BE2C (cell line): ENCODE results near the gene DNAJC6.

Source experiments
- DNase-seq: peaks from one replicate; pipeline ENCODE4 v3.0.0-alpha.2; 2020
- H3K27me3 ChIP-seq: fragments of 250-450 bp; sonication (Bioruptor Pico); 2 replicates; pipeline ENCODE4 v1.5.1; 2020; ENCODE audit warnings: mild to moderate bottlenecking
- H3K36me3 ChIP-seq: fragments of 250-450 bp; sonication (Bioruptor Pico); 2 replicates; pipeline ENCODE4 v1.5.1; 2020; ENCODE audit warnings: mild to moderate bottlenecking
- H3K4me1 ChIP-seq: fragments of 250-450 bp; sonication (Bioruptor Pico); 2 replicates; pipeline ENCODE4 v1.5.1; 2020
- H3K4me3 ChIP-seq: 2 replicates; pipeline ENCODE4 v1.5.1; 2011; ENCODE audit warnings: low read depth, low read length
- H3K9me3 ChIP-seq: fragments of 250-450 bp; sonication (Bioruptor Pico); 2 replicates; pipeline ENCODE4 v1.5.1; 2020
- TF ChIP-seq, protein P1 (sequence below): IDR thresholded peaks from 2 replicates; pipeline ENCODE4 v1.5.1; 2012; ENCODE audit warnings: mild to moderate bottlenecking, low read depth, low read length

Gene DNAJC6

DNA sequence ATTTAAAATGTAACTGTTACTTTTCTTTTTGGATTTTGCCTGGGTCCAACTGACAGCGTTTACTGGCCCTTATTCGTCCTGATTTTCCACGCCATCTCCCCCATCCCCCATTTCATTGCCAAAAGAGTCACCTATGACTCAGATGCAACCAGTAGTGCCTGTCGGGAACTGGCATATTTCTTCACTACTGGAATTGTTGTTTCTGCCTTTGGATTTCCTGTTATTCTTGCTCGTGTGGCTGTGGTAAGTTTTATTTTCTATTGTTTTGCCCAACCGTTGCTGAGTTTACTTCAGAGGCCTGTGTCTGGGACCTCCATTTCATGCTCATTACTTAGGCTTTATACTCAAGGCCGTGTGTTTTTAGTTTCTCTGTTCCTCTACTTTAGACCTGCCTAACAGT, 120.5 kb downstream of the DNAJC6 start:
- Histone ChIP-seq H3K4me1 (no peaks in the 10 kb centered on the region), H3K36me3 (no peaks in the 10 kb centered on the region), H3K9me3 (no peaks in the 10 kb centered on the region), H3K4me3 (no peak overlapping the region), H3K27me3 (no peaks in the 10 kb centered on the region)
- DNase-seq, result no peak
- TF ChIP-seq, protein P1, sequence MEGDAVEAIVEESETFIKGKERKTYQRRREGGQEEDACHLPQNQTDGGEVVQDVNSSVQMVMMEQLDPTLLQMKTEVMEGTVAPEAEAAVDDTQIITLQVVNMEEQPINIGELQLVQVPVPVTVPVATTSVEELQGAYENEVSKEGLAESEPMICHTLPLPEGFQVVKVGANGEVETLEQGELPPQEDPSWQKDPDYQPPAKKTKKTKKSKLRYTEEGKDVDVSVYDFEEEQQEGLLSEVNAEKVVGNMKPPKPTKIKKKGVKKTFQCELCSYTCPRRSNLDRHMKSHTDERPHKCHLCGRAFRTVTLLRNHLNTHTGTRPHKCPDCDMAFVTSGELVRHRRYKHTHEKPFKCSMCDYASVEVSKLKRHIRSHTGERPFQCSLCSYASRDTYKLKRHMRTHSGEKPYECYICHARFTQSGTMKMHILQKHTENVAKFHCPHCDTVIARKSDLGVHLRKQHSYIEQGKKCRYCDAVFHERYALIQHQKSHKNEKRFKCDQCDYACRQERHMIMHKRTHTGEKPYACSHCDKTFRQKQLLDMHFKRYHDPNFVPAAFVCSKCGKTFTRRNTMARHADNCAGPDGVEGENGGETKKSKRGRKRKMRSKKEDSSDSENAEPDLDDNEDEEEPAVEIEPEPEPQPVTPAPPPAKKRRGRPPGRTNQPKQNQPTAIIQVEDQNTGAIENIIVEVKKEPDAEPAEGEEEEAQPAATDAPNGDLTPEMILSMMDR, result no peak

DNA sequence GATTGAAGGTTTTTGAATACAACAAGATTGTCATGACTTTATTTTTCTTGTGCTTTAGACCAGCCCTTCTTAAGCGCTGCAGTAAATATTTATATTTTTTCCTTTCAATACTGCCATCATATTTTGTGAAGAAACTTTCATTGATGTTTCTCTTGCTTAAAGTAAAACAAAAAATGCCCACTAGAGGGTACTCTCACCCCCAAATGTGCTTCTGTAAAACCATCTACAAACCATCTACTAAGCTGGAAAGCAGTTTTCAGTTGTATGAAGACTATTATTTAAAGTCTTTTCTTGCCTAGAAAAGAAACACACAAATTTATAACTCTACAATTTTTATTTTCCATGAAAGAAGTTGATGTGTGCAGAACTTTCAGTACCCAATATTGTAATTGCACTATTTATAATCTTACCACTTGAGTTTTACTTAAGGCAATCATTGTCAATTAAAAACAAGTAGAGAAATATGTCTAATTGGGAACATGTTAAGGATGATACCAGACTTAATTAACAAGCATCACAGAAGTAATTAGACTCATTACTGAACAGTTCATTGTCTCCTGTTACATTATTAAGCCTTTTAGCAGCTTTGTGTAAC, 121.9 kb downstream of the DNAJC6 start:
- no peak for DNase-seq
- no peaks in the 10 kb centered on the region for H3K9me3 ChIP-seq
- TF ChIP-seq, protein P1, result peak; percentile 53
- H3K4me3 ChIP-seq, result no peak overlapping the region
- no peaks in the 10 kb centered on the region for H3K36me3 ChIP-seq
- no peaks in the 10 kb centered on the region for H3K27me3 ChIP-seq
- no peaks in the 10 kb centered on the region for H3K4me1 ChIP-seq

DNA sequence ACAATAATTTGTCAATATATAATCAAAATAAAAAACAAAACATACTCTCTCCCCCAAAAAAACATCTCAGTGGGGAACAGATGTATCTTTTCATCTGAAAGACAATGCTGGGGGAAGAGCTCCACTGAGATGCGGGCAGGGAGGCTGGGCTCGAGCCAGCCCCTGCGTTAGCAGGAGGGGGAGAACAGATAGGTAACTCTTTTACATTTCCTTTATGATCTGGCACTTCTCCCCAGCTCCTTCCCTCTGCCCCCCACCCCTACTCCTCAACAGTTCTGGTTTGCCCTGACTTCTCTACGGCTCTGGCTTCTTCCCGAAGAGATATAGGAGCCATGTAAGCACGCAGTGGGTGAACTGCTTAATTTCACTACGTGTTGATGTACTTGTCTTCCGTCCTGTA, 123.6 kb downstream of the DNAJC6 start:
- H3K9me3 ChIP-seq, result no peaks in the 10 kb centered on the region
- no peaks in the 10 kb centered on the region for H3K36me3 ChIP-seq
- H3K4me3 ChIP-seq, result no peak overlapping the region
- no peaks in the 10 kb centered on the region for H3K4me1 ChIP-seq
- no peaks in the 10 kb centered on the region for H3K27me3 ChIP-seq
- DNase-seq, result no peak
- TF ChIP-seq, protein P1, result no peak

DNA sequence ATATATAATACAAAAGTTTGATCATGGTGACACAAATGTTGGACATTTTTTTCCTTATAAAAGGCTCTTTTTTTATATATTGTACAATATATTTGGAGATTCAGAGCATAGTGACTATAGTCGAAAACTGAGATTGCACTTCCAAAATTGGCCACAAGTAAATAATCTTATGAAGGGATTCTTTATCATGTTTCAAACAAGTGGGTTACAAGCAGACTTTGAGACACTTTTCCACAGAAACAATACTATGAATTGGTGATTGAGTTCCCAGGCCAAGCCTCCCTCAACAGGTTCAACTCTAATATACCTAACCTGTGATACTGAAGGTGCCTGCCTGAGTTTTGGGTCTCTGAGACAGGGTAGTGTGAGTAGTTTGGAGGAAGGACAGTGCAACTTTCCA, 124.9 kb downstream of the DNAJC6 start:
- no peak for DNase-seq
- Histone ChIP-seq H3K4me3 (no peak overlapping the region), H3K36me3 (no peaks in the 10 kb centered on the region), H3K27me3 (no peaks in the 10 kb centered on the region), H3K4me1 (no peaks in the 10 kb centered on the region), H3K9me3 (no peaks in the 10 kb centered on the region)
- TF ChIP-seq, protein P1, result no peak

DNA sequence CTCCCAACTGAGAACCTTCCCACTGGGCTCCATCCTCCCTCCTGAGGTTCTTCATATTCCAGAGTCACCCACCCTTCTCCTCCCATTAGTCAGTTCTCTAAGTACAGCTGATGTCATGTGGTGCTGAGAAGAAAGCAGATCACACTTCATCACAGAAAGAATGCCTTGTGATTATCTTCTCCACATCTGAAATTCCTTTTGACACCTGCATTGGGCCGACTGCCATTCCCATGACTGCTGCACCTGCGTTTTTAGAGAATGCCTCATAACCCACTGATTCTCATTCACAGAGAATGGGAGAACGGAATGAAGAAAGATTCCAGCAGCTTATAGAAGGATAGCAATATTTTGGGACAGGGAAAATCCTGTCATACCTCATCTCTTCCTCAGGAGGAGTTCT, 125.4 kb downstream of the DNAJC6 start:
- DNase-seq, result no peak
- H3K27me3 ChIP-seq, result no peaks in the 10 kb centered on the region

DNA sequence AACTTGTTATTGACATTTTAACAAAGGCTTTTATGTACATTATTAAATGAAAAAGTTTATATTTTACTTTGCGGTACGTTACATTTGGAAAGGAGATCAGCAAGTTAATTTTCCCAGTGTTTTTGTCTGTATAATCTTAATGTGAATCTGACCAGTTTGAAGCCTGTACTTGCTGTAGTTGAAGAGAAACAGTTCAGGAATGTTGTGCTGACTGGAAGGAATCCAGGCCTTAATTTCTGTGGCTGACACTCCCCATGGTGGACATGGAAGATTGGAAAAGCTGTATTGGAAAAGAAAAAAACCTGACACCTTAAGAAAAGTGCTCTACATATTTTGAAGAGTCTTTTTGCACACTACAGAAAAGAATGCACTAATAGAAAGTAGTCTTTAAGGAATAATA, 126.6 kb downstream of the DNAJC6 start:
- DNase-seq, result no peak
- H3K9me3 ChIP-seq, result no peaks in the 10 kb centered on the region
- TF ChIP-seq, protein P1, result no peak

More for the DNA sequence above, 125.4 kb downstream of the DNAJC6 start:
- TF ChIP-seq, protein P1, result no peak
- no peaks in the 10 kb centered on the region for H3K36me3 ChIP-seq
- no peaks in the 10 kb centered on the region for H3K4me1 ChIP-seq
- H3K9me3 ChIP-seq, result no peaks in the 10 kb centered on the region
- no peak overlapping the region for H3K4me3 ChIP-seq

More for the DNA sequence above, 126.6 kb downstream of the DNAJC6 start:
- Histone ChIP-seq H3K36me3 (no peaks in the 10 kb centered on the region), H3K4me1 (no peaks in the 10 kb centered on the region), H3K27me3 (no peaks in the 10 kb centered on the region), H3K4me3 (no peak overlapping the region)
